GM18526 (cell line): ENCODE data around the gene HPRT1.

Experiments used
- POLR2A ChIP-seq: IDR thresholded peaks from 3 replicates; pipeline ENCODE4 v1.6.1; 2011; ENCODE audit not compliant: insufficient read length; ENCODE audit errors: extremely low read depth

The HPRT1 gene, protein sequence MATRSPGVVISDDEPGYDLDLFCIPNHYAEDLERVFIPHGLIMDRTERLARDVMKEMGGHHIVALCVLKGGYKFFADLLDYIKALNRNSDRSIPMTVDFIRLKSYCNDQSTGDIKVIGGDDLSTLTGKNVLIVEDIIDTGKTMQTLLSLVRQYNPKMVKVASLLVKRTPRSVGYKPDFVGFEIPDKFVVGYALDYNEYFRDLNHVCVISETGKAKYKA

DNA sequence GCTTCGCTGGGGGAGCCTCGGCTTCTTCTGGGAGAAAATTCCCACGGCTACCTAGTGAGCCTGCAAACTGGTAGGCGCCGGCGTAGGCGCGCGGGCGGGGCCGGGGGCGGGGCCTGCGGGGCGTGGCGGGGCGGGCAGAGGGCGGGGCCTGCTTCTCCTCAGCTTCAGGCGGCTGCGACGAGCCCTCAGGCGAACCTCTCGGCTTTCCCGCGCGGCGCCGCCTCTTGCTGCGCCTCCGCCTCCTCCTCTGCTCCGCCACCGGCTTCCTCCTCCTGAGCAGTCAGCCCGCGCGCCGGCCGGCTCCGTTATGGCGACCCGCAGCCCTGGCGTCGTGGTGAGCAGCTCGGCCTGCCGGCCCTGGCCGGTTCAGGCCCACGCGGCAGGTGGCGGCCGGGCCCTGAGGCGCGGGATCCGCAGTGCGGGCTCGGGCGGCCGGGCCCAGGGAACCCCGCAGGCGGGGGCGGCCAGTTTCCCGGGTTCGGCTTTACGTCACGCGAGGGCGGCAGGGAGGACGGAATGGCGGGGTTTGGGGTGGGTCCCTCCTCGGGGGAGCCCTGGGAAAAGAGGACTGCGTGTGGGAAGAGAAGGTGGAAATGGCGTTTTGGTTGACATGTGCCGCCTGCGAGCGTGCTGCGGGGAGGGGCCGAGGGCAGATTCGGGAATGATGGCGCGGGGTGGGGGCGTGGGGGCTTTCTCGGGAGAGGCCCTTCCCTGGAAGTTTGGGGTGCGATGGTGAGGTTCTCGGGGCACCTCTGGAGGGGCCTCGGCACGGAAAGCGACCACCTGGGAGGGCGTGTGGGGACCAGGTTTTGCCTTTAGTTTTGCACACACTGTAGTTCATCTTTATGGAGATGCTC lies at the start of gene HPRT1:
Gene HPRT1, plus strand, starts transcription at position 161 of the 857 bp plus-strand sequence. Its CDS starts 147 bp downstream, at position 308.
- TF ChIP-seq POLR2A = peak; percentile 42

GRCh38 chrX:134416087-134416486 lies 43.9 kb upstream of the HPRT1 start:
- no peak for TF ChIP-seq POLR2A

GRCh38 chrX:134418317-134419113 lies 41.5 kb upstream of the HPRT1 start:
- no peak for TF ChIP-seq POLR2A

- TF ChIP-seq POLR2A = no peak
Observed at GRCh38 chrX:134419784-134420183, 40.2 kb upstream of the HPRT1 start.

DNA sequence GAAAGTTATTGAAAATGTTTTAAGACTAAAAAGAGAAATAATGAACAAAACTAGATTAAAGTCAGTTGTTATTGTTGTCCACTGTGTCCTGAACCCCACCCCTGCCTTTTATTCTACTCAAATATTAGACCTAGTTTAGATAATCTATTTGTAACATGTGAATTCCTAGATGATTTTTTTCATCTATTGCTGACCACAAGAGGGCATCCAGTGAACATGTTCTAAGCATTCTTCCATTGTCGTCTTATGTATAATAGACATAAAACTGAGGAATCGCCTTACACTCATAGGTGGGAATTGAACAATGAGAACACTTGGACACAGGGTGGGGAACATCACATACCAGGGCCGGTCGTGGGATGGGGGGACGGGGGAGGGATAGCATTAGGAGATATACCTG lies 36.4 kb upstream of the HPRT1 start:
- TF ChIP-seq POLR2A = no peak

GRCh38 chrX:134426281-134426680 lies 33.7 kb upstream of the HPRT1 start:
- no peak for TF ChIP-seq POLR2A

DNA sequence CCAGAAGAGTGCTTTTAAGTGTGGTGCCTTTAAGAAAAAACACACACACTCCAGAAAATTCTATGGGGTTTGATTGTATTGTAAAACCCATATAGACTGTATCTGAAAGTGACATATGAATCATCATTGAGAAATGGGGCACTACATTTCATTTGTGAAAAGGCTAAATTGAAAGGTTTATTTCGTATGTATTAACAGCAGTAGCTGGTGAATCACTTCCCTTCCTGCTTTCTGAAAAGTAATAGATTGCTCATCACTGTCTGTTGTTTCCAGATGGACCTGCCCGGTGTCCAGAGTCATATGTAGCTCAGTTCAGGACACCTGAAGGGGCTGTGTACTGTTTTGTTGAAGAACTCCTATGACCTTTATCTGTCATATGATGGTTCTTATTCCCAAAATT lies 28.1 kb upstream of the HPRT1 start:
- no peak for TF ChIP-seq POLR2A

- no peak for TF ChIP-seq POLR2A
Observed at GRCh38 chrX:134435894-134436293, 24.1 kb upstream of the HPRT1 start.

- no peak for TF ChIP-seq POLR2A
Observed at GRCh38 chrX:134443020-134443419, 16.9 kb upstream of the HPRT1 start.

DNA sequence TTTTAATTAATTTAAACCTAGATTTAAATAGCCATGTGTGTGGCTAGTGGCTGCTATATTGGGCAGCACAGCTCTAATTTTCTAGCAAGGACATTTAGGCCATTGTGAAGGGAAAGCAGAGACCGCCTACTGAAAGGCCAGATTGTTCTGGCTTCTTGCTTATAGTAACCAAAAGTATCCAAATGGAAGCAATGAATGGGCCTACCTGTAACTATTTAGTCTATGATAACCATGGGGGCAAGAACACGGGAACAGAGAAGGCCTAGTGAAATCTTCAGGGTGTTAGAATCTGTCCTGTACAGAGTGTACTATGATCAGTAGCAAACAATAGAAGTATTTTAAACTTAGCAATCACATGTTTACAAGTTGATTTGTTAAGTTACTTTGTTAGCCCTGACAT lies 16.5 kb upstream of the HPRT1 start:
- TF ChIP-seq POLR2A = no peak

- TF ChIP-seq POLR2A = no peak
Observed at GRCh38 chrX:134444681-134445080, 15.3 kb upstream of the HPRT1 start.

DNA sequence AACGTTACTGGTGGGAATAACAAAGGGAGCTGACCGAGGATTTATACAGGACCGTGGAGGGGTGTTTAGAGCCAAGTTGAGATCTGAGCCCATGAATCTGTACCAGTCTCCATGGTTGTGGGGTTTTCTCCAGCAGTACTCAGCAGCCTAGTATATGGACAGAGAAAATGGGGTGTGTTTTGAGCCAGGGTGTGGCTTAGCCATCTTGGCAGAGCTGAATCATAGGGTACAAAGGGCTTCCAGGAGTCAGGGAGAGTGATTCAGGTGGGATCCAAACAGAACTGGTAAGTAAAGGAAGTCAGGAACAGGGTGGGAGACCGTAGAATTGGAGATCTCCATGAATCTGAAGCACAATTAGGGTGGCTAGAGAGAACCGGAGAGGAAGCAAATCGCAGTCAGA lies 7.4 kb upstream of the HPRT1 start:
- TF ChIP-seq POLR2A = no peak

GRCh38 chrX:134453631-134454030 lies 6.3 kb upstream of the HPRT1 start:
- no peak for TF ChIP-seq POLR2A

- TF ChIP-seq POLR2A = no peak
Observed at GRCh38 chrX:134454506-134454905, 5.5 kb upstream of the HPRT1 start.

DNA sequence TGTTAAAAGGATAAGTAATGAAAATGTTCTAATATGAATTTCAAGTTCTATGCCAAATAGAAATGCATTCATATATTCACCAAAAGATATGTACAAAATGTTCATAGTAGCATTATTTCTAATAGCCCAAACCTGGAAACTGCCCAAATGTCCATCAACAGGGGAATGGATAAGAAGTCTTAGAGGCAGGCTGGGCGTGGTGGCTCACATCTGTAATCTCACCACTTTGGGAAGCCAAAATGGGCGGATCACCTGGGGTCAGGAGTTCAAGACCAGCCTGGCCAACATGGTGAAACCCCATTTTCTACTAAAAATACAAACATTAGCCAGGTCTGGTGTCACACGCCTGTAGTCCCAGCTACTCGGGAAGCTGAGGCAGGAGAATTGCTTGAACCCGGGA lies 2.3 kb upstream of the HPRT1 start:
- no peak for TF ChIP-seq POLR2A

DNA sequence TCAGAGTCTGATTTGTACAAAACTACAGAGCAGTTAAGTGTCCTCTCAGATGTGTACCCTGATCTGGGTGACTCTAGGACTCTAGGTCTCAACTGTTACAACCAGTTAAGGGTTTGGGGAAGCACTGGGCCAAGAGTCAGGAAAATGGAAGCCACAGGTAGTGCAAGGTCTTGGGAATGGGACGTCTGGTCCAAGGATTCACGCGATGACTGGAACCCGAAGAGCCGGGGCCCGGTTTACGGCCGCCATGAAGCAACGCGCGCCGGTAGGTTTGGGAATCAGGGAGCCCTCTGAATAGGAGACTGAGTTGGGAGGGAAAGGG lies 321 bp upstream of the HPRT1 start:
- TF ChIP-seq POLR2A = no peak
